Activated T-cell treated with anti-CD3 and anti-CD28 coated beads, Interleukin-2, amount 50 U/mL, for 4 hours (primary cell): ENCODE results near the gene SENP8. TPM values are rescaled to one million over a fixed set of nuclear protein-coding genes. Genes with fewer than 3 reads are reported as not detected.
"Not testable (repeated sequence)": the region's sequence is repeated elsewhere in the genome, so short reads cannot be mapped to it uniquely, and the experiment has no call there.

ENCODE experiments used
- ATAC-seq, 2 donors: fragments of 200-7000 bp; cut with Tn5 transposase; one replicate each; pipeline ENCODE4 v1.10.0; 2021
- DNase-seq: peaks from one replicate; pipeline ENCODE4 v3.0.0-alpha.2; 2020
- H3K27me3 Mint-ChIP-seq: one replicate; pipeline ENCODE4 v1.8.0; 2021; ENCODE audit warnings: low read depth, mixed read lengths
- H3K36me3 Mint-ChIP-seq: one replicate; pipeline ENCODE4 v1.8.0; 2022; ENCODE audit warnings: mixed read lengths; ENCODE audit not compliant: insufficient read depth
- H3K4me1 Mint-ChIP-seq: one replicate; pipeline ENCODE4 v1.8.0; 2021; ENCODE audit warnings: low read depth, mixed read lengths
- H3K4me3 Mint-ChIP-seq: one replicate; pipeline ENCODE4 v1.8.0; 2021; ENCODE audit warnings: mild to moderate bottlenecking, moderate library complexity, mixed read lengths
- H3K9me3 Mint-ChIP-seq: one replicate; pipeline ENCODE4 v1.8.0; 2021; ENCODE audit warnings: mixed read lengths
- total RNA-seq, 3 donors: library from RNA; stranded (reverse); gene quantifications; one replicate each; pipeline ENCODE4 v1.2.1, GENCODE V29; 2021

The SENP8 gene
- 1 to 10 TPM; 1.4 to 1.7 (median 1.5) TPM for total RNA-seq

DNA sequence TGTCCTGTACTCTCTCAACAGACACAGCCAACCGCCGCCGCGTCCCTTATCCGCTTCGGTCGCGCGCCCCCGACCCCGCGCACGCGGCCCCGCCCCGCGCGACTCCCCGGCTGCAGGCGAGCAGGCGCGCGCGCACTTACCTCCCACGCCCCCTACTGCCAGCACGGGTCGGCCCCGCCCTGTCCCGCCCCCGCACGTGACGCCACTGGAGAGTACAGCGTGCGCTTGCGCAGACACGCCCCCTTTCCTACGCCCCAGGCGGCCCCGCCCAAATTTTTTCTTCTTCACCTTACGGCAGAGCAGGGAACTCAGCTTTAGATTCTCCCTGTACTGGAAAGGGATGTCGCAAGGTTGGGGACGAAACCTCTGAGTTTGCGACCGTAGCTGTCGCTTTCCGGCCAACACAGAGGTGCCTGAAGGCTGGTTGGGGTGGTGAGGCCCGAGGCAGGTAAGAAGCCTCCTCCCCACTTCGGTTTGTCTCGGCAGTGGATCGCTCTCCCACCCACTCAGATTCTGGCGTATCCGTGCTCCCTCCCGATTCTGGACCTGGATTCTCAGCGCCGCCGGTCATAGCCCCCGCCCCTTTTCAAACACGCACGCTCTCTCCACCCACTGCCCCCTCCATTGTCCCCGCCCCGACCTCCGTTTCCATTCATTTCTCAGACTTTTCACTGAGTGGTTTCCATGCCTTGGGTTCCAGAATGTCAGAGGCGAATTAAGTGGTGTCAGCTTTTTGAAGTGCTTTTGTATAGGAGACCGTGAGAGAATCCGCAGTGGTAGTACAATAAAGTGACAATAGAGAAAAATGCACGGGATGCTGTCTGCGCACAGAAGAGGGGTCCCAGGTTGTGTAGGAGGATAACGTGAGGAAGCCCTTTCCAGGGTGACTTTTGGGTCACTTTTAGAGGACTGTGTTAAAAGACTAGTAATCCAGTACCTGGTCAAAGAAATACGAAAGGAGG, at the start of gene SENP8, which contains the start of gene MYO9A:
Gene SENP8, plus strand, starts transcription at position 387 of the 962 bp plus-strand sequence. CDS start 21,221 bp downstream, outside the sequence.
Gene MYO9A, minus strand, starts transcription at position 134 of the 962 bp plus-strand sequence. CDS start 71,587 bp downstream, outside the sequence.
- peaks cover 2% of the 10 kb centered on the region for H3K27me3 Mint-ChIP-seq
- no peaks in the 10 kb centered on the region for H3K36me3 Mint-ChIP-seq
- no peaks in the 10 kb centered on the region for H3K9me3 Mint-ChIP-seq
- peak; percentile 100 for DNase-seq
- peak; percentile 70 to 74 for ATAC-seq
- H3K4me1 Mint-ChIP-seq = peaks cover 31% of the 10 kb centered on the region
- H3K4me3 Mint-ChIP-seq = peak within 1 kb of the TSS; percentile 93

DNA sequence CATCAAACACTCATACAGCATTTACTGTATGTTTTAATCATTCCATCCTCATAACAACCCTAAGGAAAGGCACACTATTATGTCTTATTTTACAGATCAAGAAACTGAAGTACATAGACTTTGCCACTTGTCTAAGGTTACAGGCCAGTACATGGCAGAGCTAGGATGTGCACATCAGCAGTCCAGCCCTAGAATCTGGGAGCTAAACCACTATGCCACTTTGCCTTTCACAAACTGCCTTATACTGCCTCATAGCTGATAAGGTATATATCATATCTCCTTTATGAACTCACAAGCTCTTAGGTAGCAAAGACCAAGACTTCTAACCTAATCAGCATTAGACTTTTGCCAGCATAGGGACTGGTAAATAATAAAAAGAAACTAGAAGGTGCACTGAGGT, 49.3 kb upstream of the SENP8 start:
- no peaks in the 10 kb centered on the region for H3K9me3 Mint-ChIP-seq
- ATAC-seq (no peak), DNase-seq (no peak)
- H3K4me3 Mint-ChIP-seq = no peak overlapping the region
- no peaks in the 10 kb centered on the region for H3K27me3 Mint-ChIP-seq
- H3K4me1 Mint-ChIP-seq = peaks cover 14% of the 10 kb centered on the region
- peaks cover 14% of the 10 kb centered on the region for H3K36me3 Mint-ChIP-seq

GRCh38 chr15:72070817-72071447, 47.3 kb upstream of the SENP8 start:
- ATAC-seq (no peak), DNase-seq (no peak)
- no peaks in the 10 kb centered on the region for H3K27me3 Mint-ChIP-seq
- H3K36me3 Mint-ChIP-seq = peaks cover 11% of the 10 kb centered on the region
- no peaks in the 10 kb centered on the region for H3K9me3 Mint-ChIP-seq
- no peak overlapping the region for H3K4me3 Mint-ChIP-seq
- peaks cover 15% of the 10 kb centered on the region for H3K4me1 Mint-ChIP-seq

- DNase-seq, H3K9me3 Mint-ChIP-seq, H3K4me3 Mint-ChIP-seq, ATAC-seq, H3K27me3 Mint-ChIP-seq: not testable (repeated sequence)
- Mint-ChIP-seq H3K4me1 (peaks cover 15% of the 10 kb centered on the region), H3K36me3 (peaks cover 11% of the 10 kb centered on the region)
Observed at GRCh38 chr15:72071448-72071825, 46.8 kb upstream of the SENP8 start.

GRCh38 chr15:72074335-72075060, 43.7 kb upstream of the SENP8 start:
- DNase-seq (no peak), ATAC-seq (no peak)

GRCh38 chr15:72077950-72078349, 40.3 kb upstream of the SENP8 start:
- H3K4me3 Mint-ChIP-seq = no peak overlapping the region
- DNase-seq = no peak
- H3K9me3 Mint-ChIP-seq = peaks cover 10% of the 10 kb centered on the region
- no peak for ATAC-seq
- no peaks in the 10 kb centered on the region for H3K27me3 Mint-ChIP-seq
- peaks cover 9% of the 10 kb centered on the region for H3K4me1 Mint-ChIP-seq
- H3K36me3 Mint-ChIP-seq = peaks cover 4% of the 10 kb centered on the region

More at GRCh38 chr15:72074335-72075060, 43.7 kb upstream of the SENP8 start:
- peaks cover 19% of the 10 kb centered on the region for H3K4me1 Mint-ChIP-seq
- no peaks in the 10 kb centered on the region for H3K9me3 Mint-ChIP-seq
- H3K4me3 Mint-ChIP-seq = no peak overlapping the region
- H3K27me3 Mint-ChIP-seq = no peaks in the 10 kb centered on the region
- peaks cover 11% of the 10 kb centered on the region for H3K36me3 Mint-ChIP-seq

DNA sequence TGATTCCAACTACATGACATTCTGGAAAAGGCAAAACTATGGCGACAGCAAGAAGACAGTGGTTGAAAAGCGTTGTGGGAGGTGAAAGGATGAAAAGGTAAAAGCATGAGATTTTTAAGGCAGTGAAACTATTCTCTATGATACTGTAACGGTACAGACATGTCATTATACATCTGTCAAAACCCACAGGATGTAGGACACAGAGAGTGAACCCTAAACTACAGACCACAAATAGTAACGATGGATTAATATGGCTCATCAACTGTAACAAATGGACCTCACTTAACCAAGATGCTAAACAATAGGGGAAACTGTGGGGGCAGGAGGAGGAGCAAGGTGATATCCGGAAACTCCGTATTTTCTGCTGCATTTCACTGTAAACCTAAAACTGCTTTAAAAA, 39.3 kb upstream of the SENP8 start:
- no peaks in the 10 kb centered on the region for H3K27me3 Mint-ChIP-seq
- H3K9me3 Mint-ChIP-seq = peaks cover 20% of the 10 kb centered on the region
- H3K4me1 Mint-ChIP-seq = peaks cover 9% of the 10 kb centered on the region
- H3K4me3 Mint-ChIP-seq = no peak overlapping the region
- no peak for ATAC-seq
- no peak for DNase-seq
- peaks cover 8% of the 10 kb centered on the region for H3K36me3 Mint-ChIP-seq

- Mint-ChIP-seq H3K27me3 (no peaks in the 10 kb centered on the region), H3K4me1 (peaks cover 7% of the 10 kb centered on the region), H3K9me3 (peaks cover 24% of the 10 kb centered on the region), H3K36me3 (peaks cover 7% of the 10 kb centered on the region), H3K4me3 (no peak overlapping the region)
- ATAC-seq = no peak
- no peak for DNase-seq
Observed at GRCh38 chr15:72082176-72082575, 36.0 kb upstream of the SENP8 start.

DNA sequence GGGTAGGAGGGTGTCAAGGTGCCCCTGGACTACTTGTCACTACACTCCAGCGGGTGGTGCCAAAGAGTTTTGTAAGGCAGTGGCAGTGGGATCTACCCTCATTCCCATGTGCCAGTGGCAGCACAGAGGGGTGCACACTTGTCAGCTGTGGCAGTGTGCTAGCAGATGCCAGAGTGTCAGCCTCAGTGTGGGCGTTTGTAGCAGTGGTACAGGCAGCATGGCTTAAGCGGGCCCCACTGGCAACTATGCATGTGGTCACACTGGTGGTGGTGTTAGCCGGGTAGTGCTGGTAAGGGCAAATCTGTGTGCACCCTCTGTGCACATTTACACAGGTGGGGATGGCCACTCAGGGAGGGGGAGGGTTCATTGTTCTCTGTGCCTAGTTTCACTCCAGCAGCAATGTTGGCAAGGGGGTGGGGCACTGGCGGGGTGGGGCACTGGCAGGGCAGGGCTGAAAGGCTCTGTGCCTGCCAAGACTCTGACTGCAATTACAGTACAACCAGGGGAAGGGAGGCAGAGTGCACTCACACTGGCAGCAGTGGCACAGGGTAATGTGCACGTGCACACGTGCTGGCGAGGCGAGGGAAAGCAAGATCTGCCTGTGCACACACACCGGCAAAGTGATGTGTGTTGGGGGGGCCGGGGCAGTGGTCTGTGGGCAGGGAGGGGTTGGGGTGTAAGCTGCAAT, 32.0 kb upstream of the SENP8 start:
- Mint-ChIP-seq H3K27me3 (no peaks in the 10 kb centered on the region), H3K4me1 (no peaks in the 10 kb centered on the region), H3K4me3 (no peak overlapping the region), H3K36me3 (peaks cover 14% of the 10 kb centered on the region), H3K9me3 (peaks cover 24% of the 10 kb centered on the region)
- DNase-seq (no peak), ATAC-seq (no peak)

GRCh38 chr15:72086920-72087648, 31.1 kb upstream of the SENP8 start:
- DNase-seq = no peak
- Mint-ChIP-seq H3K36me3 (peaks cover 16% of the 10 kb centered on the region), H3K27me3 (no peaks in the 10 kb centered on the region), H3K4me1 (no peaks in the 10 kb centered on the region), H3K9me3 (peaks cover 22% of the 10 kb centered on the region), H3K4me3 (no peak overlapping the region)
- ATAC-seq = no peak

DNA sequence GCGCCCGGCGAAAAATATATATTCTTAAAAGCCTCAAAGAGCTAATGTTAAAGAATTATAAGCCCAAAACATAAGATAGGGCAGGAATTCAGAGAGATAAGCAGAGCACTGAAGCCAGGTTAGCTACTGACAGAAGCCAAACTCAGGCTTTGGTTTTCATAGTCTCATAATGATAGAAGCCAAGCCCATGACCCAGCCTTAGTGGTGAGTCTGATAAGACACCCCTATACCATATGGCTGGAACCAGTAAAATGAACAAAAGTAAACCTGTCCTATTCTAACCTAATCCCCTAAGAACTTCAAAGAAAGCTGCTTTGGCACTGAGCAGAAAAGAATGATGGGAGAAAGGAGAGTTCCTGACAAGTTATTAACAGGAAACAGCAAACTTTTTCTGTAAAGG, 26.2 kb upstream of the SENP8 start:
- DNase-seq (no peak), ATAC-seq (no peak)
- Mint-ChIP-seq H3K27me3 (no peaks in the 10 kb centered on the region), H3K4me1 (no peaks in the 10 kb centered on the region), H3K9me3 (no peaks in the 10 kb centered on the region), H3K36me3 (peaks cover 17% of the 10 kb centered on the region), H3K4me3 (no peak overlapping the region)

- H3K4me1 Mint-ChIP-seq = no peaks in the 10 kb centered on the region
- H3K4me3 Mint-ChIP-seq = no peak overlapping the region
- no peaks in the 10 kb centered on the region for H3K9me3 Mint-ChIP-seq
- no peaks in the 10 kb centered on the region for H3K27me3 Mint-ChIP-seq
- H3K36me3 Mint-ChIP-seq = peaks cover 16% of the 10 kb centered on the region
- DNase-seq (no peak), ATAC-seq (no peak)
Observed at GRCh38 chr15:72092691-72093090, 25.5 kb upstream of the SENP8 start.

DNA sequence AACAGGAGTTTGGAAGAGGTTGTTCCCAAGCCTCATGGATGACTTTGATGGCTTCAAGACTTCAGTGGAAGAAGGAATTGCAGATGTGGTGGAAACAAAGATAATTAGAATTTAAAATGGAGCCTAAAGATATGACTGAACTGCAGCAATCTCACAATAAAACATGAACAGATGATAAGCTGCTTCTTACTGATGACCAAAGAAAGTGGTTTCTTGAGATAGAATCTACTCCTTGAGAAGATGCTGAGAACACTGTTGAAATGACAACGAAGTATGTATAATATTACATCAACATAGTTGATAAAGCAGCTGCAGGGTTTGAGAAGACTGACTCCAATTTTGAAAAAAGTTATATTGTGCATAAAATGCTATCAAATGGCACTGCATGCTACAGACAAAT, 21.4 kb upstream of the SENP8 start:
- ATAC-seq = no peak
- no peak for DNase-seq
- no peaks in the 10 kb centered on the region for H3K4me1 Mint-ChIP-seq
- H3K36me3 Mint-ChIP-seq = peaks cover 14% of the 10 kb centered on the region
- no peaks in the 10 kb centered on the region for H3K9me3 Mint-ChIP-seq
- H3K27me3 Mint-ChIP-seq = no peaks in the 10 kb centered on the region
- H3K4me3 Mint-ChIP-seq = no peak overlapping the region
